HG03175 (cell line): Measurements from ENCODE around the gene HTATSF1.

Experiments
- ATAC-seq: cut with Tn5 transposase; IDR thresholded peaks from one replicate; pipeline ENCODE4 v1.9.1; 2021; ENCODE audit warnings: mild to moderate bottlenecking, moderate library complexity; ENCODE audit not compliant: unreplicated experiment

The HTATSF1 gene

GRCh38 chrX:136497556-136498052 lies at the start of gene HTATSF1:
TSS of gene HTATSF1 (plus strand) at chrX:136497592. CDS start at chrX:136497685, 93 bp downstream.
- ATAC-seq: peak; percentile 16

GRCh38 chrX:136447968-136448367 lies 49.4 kb upstream of the HTATSF1 start:
- ATAC-seq: no peak

GRCh38 chrX:136450050-136450830 lies 47.2 kb upstream of the HTATSF1 start:
- no peak for ATAC-seq

- no peak for ATAC-seq
Measured at GRCh38 chrX:136452614-136453013, 44.8 kb upstream of the HTATSF1 start.

GRCh38 chrX:136453114-136453513 lies 44.3 kb upstream of the HTATSF1 start:
- ATAC-seq: no peak

GRCh38 chrX:136453771-136454170 lies 43.6 kb upstream of the HTATSF1 start:
- no peak for ATAC-seq

- no peak for ATAC-seq
Measured at GRCh38 chrX:136456133-136456532, 41.3 kb upstream of the HTATSF1 start.

GRCh38 chrX:136457303-136457917 lies 40.0 kb upstream of the HTATSF1 start:
- ATAC-seq: no peak

GRCh38 chrX:136464589-136464988 lies 32.8 kb upstream of the HTATSF1 start:
- ATAC-seq: no peak

GRCh38 chrX:136467303-136467702 lies 30.1 kb upstream of the HTATSF1 start:
- ATAC-seq: no peak

GRCh38 chrX:136468391-136469103 lies 28.8 kb upstream of the HTATSF1 start:
- ATAC-seq: no peak

GRCh38 chrX:136473663-136474062 lies 23.7 kb upstream of the HTATSF1 start:
- ATAC-seq: no peak

GRCh38 chrX:136475236-136475635 lies 22.2 kb upstream of the HTATSF1 start:
- no peak for ATAC-seq

- ATAC-seq: no peak
Measured at GRCh38 chrX:136476501-136476900, 20.9 kb upstream of the HTATSF1 start.

- no peak for ATAC-seq
Measured at GRCh38 chrX:136477026-136477425, 20.4 kb upstream of the HTATSF1 start.

- ATAC-seq: no peak
Measured at GRCh38 chrX:136480383-136480782, 17.0 kb upstream of the HTATSF1 start.

- ATAC-seq: no peak
Measured at GRCh38 chrX:136487647-136488046, 9.7 kb upstream of the HTATSF1 start, which contains the start of gene BRS3. TSS of gene BRS3 (plus strand) at chrX:136487947. CDS start at chrX:136488115, 168 bp downstream.

- no peak for ATAC-seq
Measured at GRCh38 chrX:136488706-136489105, 8.7 kb upstream of the HTATSF1 start.

- ATAC-seq: no peak
Measured at GRCh38 chrX:136491832-136492231, 5.6 kb upstream of the HTATSF1 start.

GRCh38 chrX:136493011-136493410 lies 4.4 kb upstream of the HTATSF1 start:
- ATAC-seq: no peak

GRCh38 chrX:136495043-136495442 lies 2.3 kb upstream of the HTATSF1 start:
- ATAC-seq: no peak
